Keratinocyte (primary cell): ENCODE measurements around the gene EPM2AIP1. TPM values are rescaled to one million over a fixed set of nuclear protein-coding genes. Genes with fewer than 3 reads are reported as not detected.

Experiments
- DNase-seq: peaks from one replicate; pipeline ENCODE4 v3.0.0-alpha.2; 2011; ENCODE audit warnings: low read depth, missing footprints, low spot score
- FAIRE-seq: peaks from 2 replicates; lab custom pipeline; 2011; peaks lifted over from hg19 to GRCh38; lab: Jason Lieb, UNC
- H2AFZ ChIP-seq: 2 replicates; pipeline ENCODE4 v1.6.0; 2012; ENCODE audit warnings: low read length, control low read depth, inconsistent platforms; ENCODE audit not compliant: control insufficient read depth
- H3K27ac ChIP-seq: 2 replicates; pipeline ENCODE4 v1.5.1; 2011; ENCODE audit warnings: low read length; ENCODE audit not compliant: control insufficient read depth, insufficient read depth
- H3K27me3 ChIP-seq: 3 replicates; pipeline ENCODE4 v1.6.0; 2011; ENCODE audit warnings: low read length; ENCODE audit not compliant: control insufficient read depth, insufficient read depth; ENCODE audit errors: extremely low read depth
- H3K36me3 ChIP-seq, 2 experiments: 2 replicates in 1 of 2; 3 replicates in 1 of 2; pipeline ENCODE4 v1.5.1; 2011; ENCODE audit warnings: low read length in 2 of 2, mild to moderate bottlenecking in 1 of 2; ENCODE audit not compliant: control insufficient read depth in 2 of 2, insufficient read depth in 2 of 2; ENCODE audit errors: extremely low read depth in 1 of 2
- H3K4me1 ChIP-seq: 3 replicates; pipeline ENCODE4 v1.5.1; 2011; ENCODE audit warnings: low read length; ENCODE audit not compliant: control insufficient read depth, insufficient read depth; ENCODE audit errors: extremely low read depth
- H3K4me2 ChIP-seq: 3 replicates; pipeline ENCODE4 v1.6.0; 2011; ENCODE audit warnings: low read depth, low read length; ENCODE audit not compliant: control insufficient read depth, insufficient read depth; ENCODE audit errors: extremely low read depth
- H3K4me3 ChIP-seq, 3 experiments: fragments of 200-600 bp in 1 of 3; sonication (generic) in 1 of 3; 2 replicates in 2 of 3; 3 replicates in 1 of 3; pipeline ENCODE4 v1.5.1; 2011 to 2016; ENCODE audit warnings: low read length in 3 of 3, mild to moderate bottlenecking in 3 of 3, control low read depth in 2 of 3, inconsistent platforms in 1 of 3, low read depth in 1 of 3, mixed read lengths in 1 of 3, mixed run types in 1 of 3, moderate library complexity in 1 of 3; ENCODE audit not compliant: control insufficient read depth in 2 of 3, insufficient read depth in 2 of 3; ENCODE audit errors: extremely low read depth in 1 of 3
- H3K79me2 ChIP-seq: 2 replicates; pipeline ENCODE4 v1.6.0; 2012; ENCODE audit warnings: low read length; ENCODE audit not compliant: control insufficient read depth, insufficient read depth
- H3K9ac ChIP-seq: 3 replicates; pipeline ENCODE4 v1.6.0; 2011; ENCODE audit warnings: low read length; ENCODE audit not compliant: control insufficient read depth, insufficient read depth; ENCODE audit errors: extremely low read depth
- H3K9me1 ChIP-seq: 3 replicates; pipeline ENCODE4 v1.6.0; 2011; ENCODE audit warnings: low read length; ENCODE audit not compliant: control insufficient read depth, insufficient read depth; ENCODE audit errors: extremely low read depth
- H3K9me3 ChIP-seq: 2 replicates; pipeline ENCODE4 v1.5.1; 2012; ENCODE audit warnings: low read depth, low read length; ENCODE audit not compliant: control insufficient read depth
- H4K20me1 ChIP-seq: 3 replicates; pipeline ENCODE4 v1.6.0; 2011; ENCODE audit warnings: low read length; ENCODE audit not compliant: control insufficient read depth, insufficient read depth; ENCODE audit errors: extremely low read depth
- EZH2 ChIP-seq: IDR thresholded peaks from one replicate; pipeline ENCODE4 v1.6.1; 2012; ENCODE audit warnings: inconsistent platforms, mild to moderate bottlenecking, low read length, moderate library complexity
- dilution Hi-C: fragments of 300-500 bp; cut with MboI; formaldehyde crosslinking; loops from one replicate; pipeline ENCODE4 v1.7.0; 2020; ENCODE audit warnings: low sequenced_read_pairs; ENCODE audit not compliant: extremely low pct_ligation_motif_present
- polyA plus RNA-seq, 5 experiments: library from polyadenylated mRNA; depleted of rRNA in 3 of 5; stranded (reverse) in 3 of 5; stranded (forward) in 1 of 5; unstranded in 1 of 5; fragments of >200 nt; gene quantifications; 1 replicate in 1 of 5; 2 replicates in 3 of 5; 3 replicates in 1 of 5; pipeline versions ENCODE4 v1.2.1 to v1.2.3, GENCODE V29; 2011 to 2012; ENCODE audit warnings: missing spikeins in 2 of 5, low read depth in 1 of 5, low replicate concordance in 1 of 5
- TF ChIP-seq, protein P1 (sequence below), 3 experiments: IDR thresholded peaks in 1 of 3; conservative IDR thresholded peaks in 1 of 3; optimal IDR thresholded peaks in 1 of 3; 2 replicates in 2 of 3; 3 replicates in 1 of 3; pipeline versions ENCODE3 to v1.5.1; 2011; ENCODE audit warnings: low read length in 3 of 3, mild to moderate bottlenecking in 3 of 3, moderate library complexity in 2 of 3, control low read depth in 1 of 3, inconsistent platforms in 1 of 3; ENCODE audit not compliant: insufficient read depth in 2 of 3; ENCODE audit errors: extremely low read depth in 1 of 3

Gene EPM2AIP1
- polyA plus RNA-seq, 1 donor (not counting 4 experiments of a cell fraction or from before 2014, with no cell fraction given): 5.5 TPM

DNA sequence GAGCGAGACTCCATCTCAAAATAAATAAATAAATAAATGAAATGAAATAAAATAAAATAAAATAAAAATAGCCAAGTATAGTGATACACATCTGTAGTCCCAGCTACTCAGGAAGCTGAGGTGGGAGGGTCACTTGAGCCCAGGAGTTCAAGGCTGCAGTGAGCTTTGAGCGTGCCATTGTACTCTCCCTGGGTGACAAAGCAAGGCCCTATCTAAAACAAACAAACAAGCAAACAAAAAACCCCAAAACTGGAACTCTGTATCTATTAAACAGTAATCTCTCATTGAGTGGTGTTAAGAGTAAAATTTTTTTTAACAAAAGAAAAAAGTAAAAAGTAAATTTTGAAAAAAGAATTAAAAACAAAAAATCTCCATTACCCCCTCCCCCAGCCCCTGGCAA, 20.8 kb downstream of the EPM2AIP1 start:
- H3K4me1 ChIP-seq: peaks cover 13% of the 10 kb centered on the region
- H3K79me2 ChIP-seq: no peaks in the 10 kb centered on the region
- H3K27ac ChIP-seq: no peak overlapping the region
- H3K4me3 ChIP-seq: no peak overlapping the region
- FAIRE-seq (no peak), DNase-seq (no peak)
- H3K9me3 ChIP-seq: no peaks in the 10 kb centered on the region
- H3K27me3 ChIP-seq: no peaks in the 10 kb centered on the region
- TF ChIP-seq EZH2: no peak
- TF ChIP-seq, protein P1, sequence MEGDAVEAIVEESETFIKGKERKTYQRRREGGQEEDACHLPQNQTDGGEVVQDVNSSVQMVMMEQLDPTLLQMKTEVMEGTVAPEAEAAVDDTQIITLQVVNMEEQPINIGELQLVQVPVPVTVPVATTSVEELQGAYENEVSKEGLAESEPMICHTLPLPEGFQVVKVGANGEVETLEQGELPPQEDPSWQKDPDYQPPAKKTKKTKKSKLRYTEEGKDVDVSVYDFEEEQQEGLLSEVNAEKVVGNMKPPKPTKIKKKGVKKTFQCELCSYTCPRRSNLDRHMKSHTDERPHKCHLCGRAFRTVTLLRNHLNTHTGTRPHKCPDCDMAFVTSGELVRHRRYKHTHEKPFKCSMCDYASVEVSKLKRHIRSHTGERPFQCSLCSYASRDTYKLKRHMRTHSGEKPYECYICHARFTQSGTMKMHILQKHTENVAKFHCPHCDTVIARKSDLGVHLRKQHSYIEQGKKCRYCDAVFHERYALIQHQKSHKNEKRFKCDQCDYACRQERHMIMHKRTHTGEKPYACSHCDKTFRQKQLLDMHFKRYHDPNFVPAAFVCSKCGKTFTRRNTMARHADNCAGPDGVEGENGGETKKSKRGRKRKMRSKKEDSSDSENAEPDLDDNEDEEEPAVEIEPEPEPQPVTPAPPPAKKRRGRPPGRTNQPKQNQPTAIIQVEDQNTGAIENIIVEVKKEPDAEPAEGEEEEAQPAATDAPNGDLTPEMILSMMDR (optimal IDR thresholded peaks at IDR 0.05 in 1 of 3, IDR thresholded peaks at IDR 0.05 in 1 of 3, conservative IDR thresholded peaks at IDR 0.05 in 1 of 3; ENCODE audit: extremely low read depth in 1 of 3, insufficient read depth in 2 of 3, low read length in 3 of 3): no peak
- no peak overlapping the region for H3K9ac ChIP-seq
- dilution Hi-C loops: no loop called here
- H3K36me3 ChIP-seq: no peaks in the 10 kb centered on the region
- no peaks in the 10 kb centered on the region for H4K20me1 ChIP-seq
- H2AFZ ChIP-seq: no peak overlapping the region
- H3K4me2 ChIP-seq: no peak overlapping the region
- no peaks in the 10 kb centered on the region for H3K9me1 ChIP-seq

DNA sequence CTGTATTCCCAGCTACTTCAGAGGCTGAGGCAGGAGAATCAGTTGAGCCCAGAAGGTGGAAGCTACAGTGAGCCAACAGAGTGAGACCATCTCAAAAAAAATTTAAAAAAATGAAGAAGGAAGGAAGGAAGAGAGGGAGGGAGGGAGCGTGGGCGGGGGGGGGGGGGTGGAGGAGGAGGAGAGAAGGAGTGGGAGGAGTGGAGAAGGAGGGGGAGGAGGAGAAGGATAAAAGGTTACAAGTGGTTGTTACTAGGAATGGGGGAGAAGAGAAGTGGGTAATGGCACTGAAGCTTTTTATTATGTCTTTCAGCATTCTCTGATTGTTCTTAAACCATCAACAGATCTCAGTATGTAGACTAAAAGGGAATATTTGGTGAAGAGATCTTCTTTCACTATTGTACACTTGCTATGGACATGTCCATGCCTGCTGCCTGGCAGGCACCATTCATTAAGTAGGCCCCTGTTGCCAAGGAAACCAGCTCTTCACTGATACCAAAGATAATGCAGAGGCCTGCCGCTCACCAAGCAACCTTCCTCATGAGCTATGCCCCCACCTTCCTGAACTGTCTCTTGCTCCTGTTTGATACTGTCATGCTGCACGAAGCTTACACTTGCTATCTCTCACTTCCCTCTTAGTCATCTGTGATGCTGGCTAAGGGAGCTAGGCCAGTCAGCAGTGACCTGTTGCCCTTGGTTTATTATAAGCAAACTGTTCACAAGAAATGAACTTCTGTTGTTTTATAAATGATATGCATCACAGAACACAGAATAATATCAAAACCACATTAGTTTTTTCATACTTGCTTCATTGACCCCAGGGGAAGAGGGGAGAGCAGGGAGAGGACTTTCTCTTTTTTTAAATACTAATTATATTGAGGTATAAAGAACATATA, 23.1 kb downstream of the EPM2AIP1 start:
- Histone ChIP-seq H3K9ac (no peak overlapping the region), H3K27ac (peak overlapping the region; percentile 61), H3K4me2 (peak overlapping the region; percentile 89), H3K36me3 (no peaks in the 10 kb centered on the region), H3K4me3 (peak overlapping the region in 1 of 3 experiments; percentile 22), H3K27me3 (no peaks in the 10 kb centered on the region), H4K20me1 (no peaks in the 10 kb centered on the region), H3K79me2 (no peaks in the 10 kb centered on the region), H3K9me1 (no peaks in the 10 kb centered on the region), H2AFZ (peak overlapping the region; percentile 91), H3K4me1 (peaks cover 20% of the 10 kb centered on the region), H3K9me3 (no peaks in the 10 kb centered on the region)
- TF ChIP-seq, protein P1 (optimal IDR thresholded peaks at IDR 0.05 in 1 of 3, IDR thresholded peaks at IDR 0.05 in 1 of 3, conservative IDR thresholded peaks at IDR 0.05 in 1 of 3; ENCODE audit: extremely low read depth in 1 of 3, insufficient read depth in 2 of 3, low read length in 3 of 3): no peak
- no peak for TF ChIP-seq EZH2
- dilution Hi-C loops: no loop called here
- DNase-seq: peak; percentile 73
- peak; percentile 96 for FAIRE-seq
